OCI-LY7 (cell line): ENCODE results near the gene VPS18. TPM values are rescaled to one million over a fixed set of nuclear protein-coding genes. Genes with fewer than 3 reads are reported as not detected.

Experiments
- BruUV-seq: library from RNA; stranded (reverse); fragments of 400-500 nt; replicated peaks from 2 replicates; lab custom pipeline; 2021; lab: Mats Ljungman, UMichigan
- CTCF ChIA-PET: fragments of 300-600 bp; sonication (Branson Sonifier 250); formaldehyde crosslinking; loops from one replicate; lab custom pipeline; 2022; ENCODE audit warnings: antibody characterized with exemption; ENCODE audit not compliant: unreplicated experiment; lab: Charles Lee
- POLR2A ChIA-PET: fragments of 300-600 bp; sonication (Branson Sonifier 250); formaldehyde crosslinking; loops from one replicate; lab custom pipeline; 2022; ENCODE audit warnings: antibody characterized with exemption; lab: Charles Lee
- DNase-seq: peaks from one replicate; pipeline ENCODE4 v3.0.0-alpha.2; 2015; ENCODE audit warnings: low spot score
- H2AFZ ChIP-seq: fragments of 200-600 bp; sonication (generic), shearing (Covaris generic); 2 replicates; pipeline ENCODE4 v1.6.1; 2014; ENCODE audit warnings: mild to moderate bottlenecking, antibody characterized with exemption, low read length, moderate library complexity
- H3K27ac ChIP-seq: fragments of 200-600 bp; sonication (generic); 2 replicates; pipeline ENCODE4 v1.5.1; 2014; ENCODE audit warnings: mixed run types, low read depth, mild to moderate bottlenecking, moderate library complexity, low read length, inconsistent platforms; ENCODE audit not compliant: poor library complexity, severe bottlenecking
- H3K36me3 ChIP-seq: fragments of 200-600 bp; sonication (generic); 2 replicates; pipeline ENCODE4 v1.6.1; 2014; ENCODE audit warnings: mild to moderate bottlenecking, antibody characterized with exemption, low read length, moderate library complexity, mixed read lengths; ENCODE audit not compliant: insufficient read depth
- H3K4me1 ChIP-seq: fragments of 200-600 bp; sonication (generic); 2 replicates; pipeline ENCODE4 v1.5.1; 2014; ENCODE audit warnings: mild to moderate bottlenecking, low read length; ENCODE audit not compliant: insufficient read depth, poor library complexity, severe bottlenecking
- H3K4me2 ChIP-seq: fragments of 200-600 bp; sonication (generic); 2 replicates; pipeline ENCODE4 v1.6.1; 2014; ENCODE audit warnings: mild to moderate bottlenecking, low read length
- H3K4me3 ChIP-seq: fragments of 200-600 bp; sonication (generic); 2 replicates; pipeline ENCODE4 v1.5.1; 2014; ENCODE audit warnings: mild to moderate bottlenecking, low read depth, low read length; ENCODE audit not compliant: poor library complexity, severe bottlenecking
- H3K79me2 ChIP-seq: fragments of 200-600 bp; sonication (generic); 2 replicates; pipeline ENCODE4 v1.6.1; 2016; ENCODE audit warnings: low read depth, mild to moderate bottlenecking, low read length, moderate library complexity, mixed read lengths; ENCODE audit not compliant: insufficient read depth
- H3K9me2 ChIP-seq: fragments of 200-600 bp; sonication (generic); 2 replicates; pipeline ENCODE4 v1.6.1; 2016; ENCODE audit warnings: mild to moderate bottlenecking, low read length, mixed read lengths; ENCODE audit not compliant: insufficient read depth
- H3K9me3 ChIP-seq: fragments of 200-600 bp; sonication (generic); 2 replicates; pipeline ENCODE4 v1.6.1; 2014; ENCODE audit warnings: mild to moderate bottlenecking, mixed run types, low read length, mixed read lengths
- H4K20me1 ChIP-seq: fragments of 200-600 bp; sonication (generic); 2 replicates; pipeline ENCODE4 v1.6.1; 2014; ENCODE audit warnings: mild to moderate bottlenecking, antibody characterized with exemption, low read length, moderate library complexity, mixed read lengths; ENCODE audit not compliant: insufficient read depth
- EZH2phosphoT487 ChIP-seq: fragments of 200-600 bp; sonication (generic); IDR thresholded peaks from 2 replicates; pipeline ENCODE4 v1.6.1; 2018; ENCODE audit warnings: low read depth, borderline replicate concordance, mild to moderate bottlenecking, mixed run types, antibody characterized with exemption, low read length, moderate library complexity, mixed read lengths
- intact Hi-C: fragments of 100-400 bp; cut with micrococcal nuclease; formaldehyde crosslinking; loops from one replicate; pipeline ENCODE4 v1.10.0; 2022; ENCODE audit not compliant: unreplicated experiment
- total RNA-seq, 2 experiments: library from RNA; depleted of rRNA in 1 of 2; stranded (reverse); fragments of >200 nt in 1 of 2; shearing (Covaris generic) in 1 of 2; gene quantifications; 2 replicates each; pipeline ENCODE4 v1.2.3, GENCODE V29; 2014 to 2022
- TF ChIP-seq, protein P1 (sequence below): fragments of 200-600 bp; sonication (generic); conservative IDR thresholded peaks from 2 replicates; pipeline ENCODE4 v1.5.1; 2014; ENCODE audit warnings: mild to moderate bottlenecking, antibody characterized with exemption, low read length, moderate library complexity, mixed read lengths

The VPS18 gene
- total RNA-seq, 2 experiments from 2014 or later: 24.5 to 30.7 TPM

DNA sequence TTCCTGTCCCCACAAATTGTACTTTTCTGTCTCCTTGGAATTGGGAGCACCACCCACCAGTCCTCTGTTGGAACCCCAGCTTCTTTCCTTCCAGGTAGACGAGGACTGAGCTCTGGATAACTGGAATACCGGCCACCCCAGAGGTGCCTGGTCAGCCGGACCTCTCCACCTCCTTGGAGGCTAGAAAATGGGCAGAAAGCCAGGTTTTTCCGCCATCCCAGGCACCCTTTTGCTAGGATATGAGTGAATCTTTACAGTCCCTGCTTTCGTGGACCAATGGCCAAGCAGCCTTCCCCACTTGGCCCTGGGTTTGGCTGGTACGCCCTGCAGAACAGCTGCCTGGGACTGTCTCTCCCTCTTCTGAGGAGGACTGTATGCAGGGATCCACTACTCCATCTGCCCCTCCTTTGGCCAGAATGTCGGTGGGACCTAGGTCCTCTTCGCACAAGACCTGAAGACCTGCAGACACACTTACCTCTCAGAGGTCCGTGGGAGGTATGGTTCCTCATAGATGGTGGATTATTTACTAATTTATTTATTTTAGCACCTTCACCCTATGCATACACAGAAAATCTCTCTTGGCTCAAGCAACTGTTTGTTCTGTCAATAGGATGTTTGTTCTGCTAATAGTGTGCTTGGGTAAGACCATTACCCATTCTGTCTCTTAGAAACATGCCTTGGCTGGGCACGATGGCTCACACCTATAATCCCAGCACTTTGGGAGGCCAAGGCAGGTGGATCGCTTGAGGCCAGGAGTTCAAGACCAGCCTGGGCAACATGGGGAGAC is 50.5 kb downstream of the VPS18 start:
- H3K9me2 ChIP-seq: no peaks in the 10 kb centered on the region
- no peak for DNase-seq
- ChIA-PET POLR2A (no interaction called here), CTCF (no interaction called here)
- BruUV-seq: no TSS peak
- intact Hi-C loops: no loop called here
- no peak overlapping the region for H3K27ac ChIP-seq
- H4K20me1 ChIP-seq: no peaks in the 10 kb centered on the region
- TF ChIP-seq, protein P1, sequence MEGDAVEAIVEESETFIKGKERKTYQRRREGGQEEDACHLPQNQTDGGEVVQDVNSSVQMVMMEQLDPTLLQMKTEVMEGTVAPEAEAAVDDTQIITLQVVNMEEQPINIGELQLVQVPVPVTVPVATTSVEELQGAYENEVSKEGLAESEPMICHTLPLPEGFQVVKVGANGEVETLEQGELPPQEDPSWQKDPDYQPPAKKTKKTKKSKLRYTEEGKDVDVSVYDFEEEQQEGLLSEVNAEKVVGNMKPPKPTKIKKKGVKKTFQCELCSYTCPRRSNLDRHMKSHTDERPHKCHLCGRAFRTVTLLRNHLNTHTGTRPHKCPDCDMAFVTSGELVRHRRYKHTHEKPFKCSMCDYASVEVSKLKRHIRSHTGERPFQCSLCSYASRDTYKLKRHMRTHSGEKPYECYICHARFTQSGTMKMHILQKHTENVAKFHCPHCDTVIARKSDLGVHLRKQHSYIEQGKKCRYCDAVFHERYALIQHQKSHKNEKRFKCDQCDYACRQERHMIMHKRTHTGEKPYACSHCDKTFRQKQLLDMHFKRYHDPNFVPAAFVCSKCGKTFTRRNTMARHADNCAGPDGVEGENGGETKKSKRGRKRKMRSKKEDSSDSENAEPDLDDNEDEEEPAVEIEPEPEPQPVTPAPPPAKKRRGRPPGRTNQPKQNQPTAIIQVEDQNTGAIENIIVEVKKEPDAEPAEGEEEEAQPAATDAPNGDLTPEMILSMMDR: no peak
- TF ChIP-seq EZH2phosphoT487: no peak
- no peak overlapping the region for H3K4me3 ChIP-seq
- H3K4me1 ChIP-seq: peaks cover 36% of the 10 kb centered on the region
- H3K9me3 ChIP-seq: no peaks in the 10 kb centered on the region
- H2AFZ ChIP-seq: no peak overlapping the region
- no peak overlapping the region for H3K4me2 ChIP-seq
- no peaks in the 10 kb centered on the region for H3K79me2 ChIP-seq
- H3K36me3 ChIP-seq: no peaks in the 10 kb centered on the region

DNA sequence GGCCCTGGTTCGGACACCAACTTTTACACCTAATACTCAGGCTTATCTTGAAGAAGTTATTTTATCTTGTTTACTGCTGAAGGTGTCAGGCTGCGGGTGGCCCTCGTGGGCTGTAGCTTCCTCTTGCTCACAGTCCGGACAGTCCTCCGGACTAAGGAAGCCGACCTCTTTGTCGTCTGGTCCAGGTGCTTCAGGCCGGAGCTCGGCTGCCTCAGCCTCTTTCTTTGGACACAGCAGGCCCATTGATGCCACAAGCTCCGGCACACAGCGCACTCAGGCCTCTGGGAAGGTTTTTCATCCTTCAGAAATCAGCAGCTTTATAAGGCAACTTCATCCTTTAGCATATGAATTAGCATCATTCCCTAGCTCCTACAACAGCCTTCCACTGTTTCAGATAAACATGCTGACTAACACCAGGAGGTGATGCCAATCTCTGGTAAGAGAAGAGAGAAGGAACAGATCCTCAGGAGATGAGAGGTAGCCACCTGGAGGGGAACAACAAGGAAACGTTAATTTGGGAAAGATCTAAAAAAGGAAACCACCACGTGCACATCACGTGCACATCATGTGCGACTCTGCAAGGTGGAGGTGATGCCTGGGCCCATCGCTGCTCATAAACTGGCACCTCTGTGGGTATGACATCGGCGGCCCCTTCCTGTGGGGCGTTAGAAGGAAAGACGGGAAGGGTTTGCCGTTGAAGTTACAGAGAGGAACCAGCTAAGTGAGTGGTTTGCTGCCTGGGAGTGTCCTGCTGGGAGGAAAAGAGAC is 54.6 kb downstream of the VPS18 start:
- peaks cover 16% of the 10 kb centered on the region for H3K4me1 ChIP-seq
- ChIA-PET CTCF (interaction anchor here (0.9 kb wide), 1 partner anchor 8 kb away, joined by 3 read pairs; no protein-coding TSS in a partner anchor), POLR2A (no interaction called here)
- H4K20me1 ChIP-seq: no peaks in the 10 kb centered on the region
- DNase-seq: no peak
- no peak overlapping the region for H3K4me2 ChIP-seq
- H3K9me2 ChIP-seq: no peaks in the 10 kb centered on the region
- TF ChIP-seq, protein P1: no peak
- no peak for TF ChIP-seq EZH2phosphoT487
- H3K9me3 ChIP-seq: no peaks in the 10 kb centered on the region
- H3K79me2 ChIP-seq: peaks cover 3% of the 10 kb centered on the region; the same call in 1 of the 2 replicates
- H3K27ac ChIP-seq: no peak overlapping the region
- no TSS peak for BruUV-seq
- H3K4me3 ChIP-seq: no peak overlapping the region
- intact Hi-C loops: no loop called here
- H3K36me3 ChIP-seq: no peaks in the 10 kb centered on the region
- H2AFZ ChIP-seq: no peak overlapping the region
